OCI-LY7 (cell line): ENCODE results near the gene WDR70. TPM values are rescaled to one million over a fixed set of nuclear protein-coding genes. Genes with fewer than 3 reads are reported as not detected.

ENCODE experiments used
- BruUV-seq: library from RNA; stranded (reverse); fragments of 400-500 nt; replicated peaks from 2 replicates; lab custom pipeline; 2021; lab: Mats Ljungman, UMichigan
- CTCF ChIA-PET: fragments of 300-600 bp; sonication (Branson Sonifier 250); formaldehyde crosslinking; loops from one replicate; lab custom pipeline; 2022; ENCODE audit warnings: antibody characterized with exemption; ENCODE audit not compliant: unreplicated experiment; lab: Charles Lee
- POLR2A ChIA-PET: fragments of 300-600 bp; sonication (Branson Sonifier 250); formaldehyde crosslinking; loops from one replicate; lab custom pipeline; 2022; ENCODE audit warnings: antibody characterized with exemption; lab: Charles Lee
- DNase-seq: peaks from one replicate; pipeline ENCODE4 v3.0.0-alpha.2; 2015; ENCODE audit warnings: low spot score
- H2AFZ ChIP-seq: fragments of 200-600 bp; sonication (generic), shearing (Covaris generic); 2 replicates; pipeline ENCODE4 v1.6.1; 2014; ENCODE audit warnings: mild to moderate bottlenecking, antibody characterized with exemption, low read length, moderate library complexity
- H3K27ac ChIP-seq: fragments of 200-600 bp; sonication (generic); 2 replicates; pipeline ENCODE4 v1.5.1; 2014; ENCODE audit warnings: mixed run types, low read depth, mild to moderate bottlenecking, moderate library complexity, low read length, inconsistent platforms; ENCODE audit not compliant: poor library complexity, severe bottlenecking
- H3K36me3 ChIP-seq: fragments of 200-600 bp; sonication (generic); 2 replicates; pipeline ENCODE4 v1.6.1; 2014; ENCODE audit warnings: mild to moderate bottlenecking, antibody characterized with exemption, low read length, moderate library complexity, mixed read lengths; ENCODE audit not compliant: insufficient read depth
- H3K4me1 ChIP-seq: fragments of 200-600 bp; sonication (generic); 2 replicates; pipeline ENCODE4 v1.5.1; 2014; ENCODE audit warnings: mild to moderate bottlenecking, low read length; ENCODE audit not compliant: insufficient read depth, poor library complexity, severe bottlenecking
- H3K4me2 ChIP-seq: fragments of 200-600 bp; sonication (generic); 2 replicates; pipeline ENCODE4 v1.6.1; 2014; ENCODE audit warnings: mild to moderate bottlenecking, low read length
- H3K4me3 ChIP-seq: fragments of 200-600 bp; sonication (generic); 2 replicates; pipeline ENCODE4 v1.5.1; 2014; ENCODE audit warnings: mild to moderate bottlenecking, low read depth, low read length; ENCODE audit not compliant: poor library complexity, severe bottlenecking
- H3K79me2 ChIP-seq: fragments of 200-600 bp; sonication (generic); 2 replicates; pipeline ENCODE4 v1.6.1; 2016; ENCODE audit warnings: low read depth, mild to moderate bottlenecking, low read length, moderate library complexity, mixed read lengths; ENCODE audit not compliant: insufficient read depth
- H3K9me2 ChIP-seq: fragments of 200-600 bp; sonication (generic); 2 replicates; pipeline ENCODE4 v1.6.1; 2016; ENCODE audit warnings: mild to moderate bottlenecking, low read length, mixed read lengths; ENCODE audit not compliant: insufficient read depth
- H3K9me3 ChIP-seq: fragments of 200-600 bp; sonication (generic); 2 replicates; pipeline ENCODE4 v1.6.1; 2014; ENCODE audit warnings: mild to moderate bottlenecking, mixed run types, low read length, mixed read lengths
- H4K20me1 ChIP-seq: fragments of 200-600 bp; sonication (generic); 2 replicates; pipeline ENCODE4 v1.6.1; 2014; ENCODE audit warnings: mild to moderate bottlenecking, antibody characterized with exemption, low read length, moderate library complexity, mixed read lengths; ENCODE audit not compliant: insufficient read depth
- EZH2phosphoT487 ChIP-seq: fragments of 200-600 bp; sonication (generic); IDR thresholded peaks from 2 replicates; pipeline ENCODE4 v1.6.1; 2018; ENCODE audit warnings: low read depth, borderline replicate concordance, mild to moderate bottlenecking, mixed run types, antibody characterized with exemption, low read length, moderate library complexity, mixed read lengths
- intact Hi-C: fragments of 100-400 bp; cut with micrococcal nuclease; formaldehyde crosslinking; loops from one replicate; pipeline ENCODE4 v1.10.0; 2022; ENCODE audit not compliant: unreplicated experiment
- total RNA-seq, 2 experiments: library from RNA; depleted of rRNA in 1 of 2; stranded (reverse); fragments of >200 nt in 1 of 2; shearing (Covaris generic) in 1 of 2; gene quantifications; 2 replicates each; pipeline ENCODE4 v1.2.3, GENCODE V29; 2014 to 2022
- TF ChIP-seq, protein P1 (sequence below): fragments of 200-600 bp; sonication (generic); conservative IDR thresholded peaks from 2 replicates; pipeline ENCODE4 v1.5.1; 2014; ENCODE audit warnings: mild to moderate bottlenecking, antibody characterized with exemption, low read length, moderate library complexity, mixed read lengths

WDR70 gene
- total RNA-seq, 2 experiments from 2014 or later = 26.2 to 35.4 TPM

DNA sequence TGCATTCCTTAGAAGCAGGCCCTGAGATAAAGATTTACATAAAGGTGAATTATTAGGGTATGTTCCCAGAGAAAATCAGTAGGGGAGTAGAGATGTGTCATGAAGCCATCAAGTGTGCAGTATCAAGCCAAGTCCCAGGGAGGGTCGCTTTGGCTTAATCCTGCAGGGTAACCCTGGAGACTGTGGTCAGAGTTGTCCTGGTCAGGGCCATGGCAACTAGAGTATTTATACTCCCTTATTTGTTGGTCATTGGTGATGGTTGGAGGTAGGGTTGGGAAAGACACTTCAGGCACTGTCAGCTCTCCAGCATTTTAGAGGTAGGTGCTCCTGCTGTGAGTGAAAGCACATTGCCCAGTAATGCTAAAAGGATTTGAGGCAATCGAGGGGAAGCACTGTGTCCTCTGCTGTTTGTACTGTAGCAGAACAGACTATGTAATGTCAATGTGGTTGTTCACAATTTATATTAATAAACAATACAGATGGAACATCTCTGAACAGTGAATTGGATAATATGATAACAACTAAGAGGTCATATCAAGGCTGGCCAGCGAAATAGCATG lies 351.9 kb downstream of the WDR70 start:
- Histone ChIP-seq H2AFZ (no peak overlapping the region), H3K9me2 (no peaks in the 10 kb centered on the region), H3K79me2 (no peaks in the 10 kb centered on the region), H3K27ac (no peak overlapping the region), H3K4me3 (no peak overlapping the region), H3K9me3 (no peaks in the 10 kb centered on the region), H4K20me1 (no peaks in the 10 kb centered on the region), H3K36me3 (peaks cover 9% of the 10 kb centered on the region; the same call in 1 of the 2 replicates), H3K4me1 (no peaks in the 10 kb centered on the region), H3K4me2 (no peak overlapping the region)
- ChIA-PET CTCF (no interaction called here), POLR2A (no interaction called here)
- no peak for DNase-seq
- BruUV-seq = no TSS peak
- intact Hi-C loops = no loop called here
- TF ChIP-seq, protein P1, sequence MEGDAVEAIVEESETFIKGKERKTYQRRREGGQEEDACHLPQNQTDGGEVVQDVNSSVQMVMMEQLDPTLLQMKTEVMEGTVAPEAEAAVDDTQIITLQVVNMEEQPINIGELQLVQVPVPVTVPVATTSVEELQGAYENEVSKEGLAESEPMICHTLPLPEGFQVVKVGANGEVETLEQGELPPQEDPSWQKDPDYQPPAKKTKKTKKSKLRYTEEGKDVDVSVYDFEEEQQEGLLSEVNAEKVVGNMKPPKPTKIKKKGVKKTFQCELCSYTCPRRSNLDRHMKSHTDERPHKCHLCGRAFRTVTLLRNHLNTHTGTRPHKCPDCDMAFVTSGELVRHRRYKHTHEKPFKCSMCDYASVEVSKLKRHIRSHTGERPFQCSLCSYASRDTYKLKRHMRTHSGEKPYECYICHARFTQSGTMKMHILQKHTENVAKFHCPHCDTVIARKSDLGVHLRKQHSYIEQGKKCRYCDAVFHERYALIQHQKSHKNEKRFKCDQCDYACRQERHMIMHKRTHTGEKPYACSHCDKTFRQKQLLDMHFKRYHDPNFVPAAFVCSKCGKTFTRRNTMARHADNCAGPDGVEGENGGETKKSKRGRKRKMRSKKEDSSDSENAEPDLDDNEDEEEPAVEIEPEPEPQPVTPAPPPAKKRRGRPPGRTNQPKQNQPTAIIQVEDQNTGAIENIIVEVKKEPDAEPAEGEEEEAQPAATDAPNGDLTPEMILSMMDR = no peak
- no peak for TF ChIP-seq EZH2phosphoT487

DNA sequence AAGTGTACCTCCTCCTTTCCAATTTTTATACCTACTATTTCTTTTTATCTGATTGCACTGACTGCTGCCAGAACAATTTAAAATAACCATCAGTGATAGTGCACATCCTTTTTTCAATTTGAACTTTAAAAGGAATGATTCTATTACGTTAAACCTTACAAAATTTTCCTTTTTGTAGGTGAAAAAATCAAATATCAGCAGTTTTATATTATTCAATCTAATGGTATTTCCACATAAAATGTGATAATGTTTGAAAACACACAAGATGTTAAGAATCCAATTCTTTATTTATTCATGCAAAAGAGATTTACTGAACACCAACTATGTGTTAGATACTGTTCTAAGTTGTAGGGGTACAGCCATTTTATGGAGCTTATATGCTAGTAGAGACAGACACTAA lies 355.0 kb downstream of the WDR70 start:
- H3K9me2 ChIP-seq = no peaks in the 10 kb centered on the region
- H2AFZ ChIP-seq = no peak overlapping the region
- intact Hi-C loops = no loop called here
- H3K79me2 ChIP-seq = no peaks in the 10 kb centered on the region
- H3K4me2 ChIP-seq = no peak overlapping the region
- no peaks in the 10 kb centered on the region for H3K9me3 ChIP-seq
- no peak overlapping the region for H3K27ac ChIP-seq
- no peak overlapping the region for H3K4me3 ChIP-seq
- H4K20me1 ChIP-seq = no peaks in the 10 kb centered on the region
- ChIA-PET CTCF (no interaction called here), POLR2A (no interaction called here)
- no TSS peak for BruUV-seq
- H3K36me3 ChIP-seq = no peaks in the 10 kb centered on the region
- no peaks in the 10 kb centered on the region for H3K4me1 ChIP-seq
- DNase-seq = no peak
- TF ChIP-seq EZH2phosphoT487 = no peak
- TF ChIP-seq, protein P1 = no peak

GRCh38 chr5:37735649-37736347 lies 356.7 kb downstream of the WDR70 start:
- ChIA-PET CTCF (no interaction called here), POLR2A (interaction anchor here (0.7 to 1.2 kb wide), 2 partner anchors 9 to 11 kb away, joined by 3 read pairs; no protein-coding TSS in a partner anchor)
- Histone ChIP-seq H4K20me1 (no peaks in the 10 kb centered on the region), H3K9me3 (no peaks in the 10 kb centered on the region), H3K4me3 (no peak overlapping the region), H2AFZ (no peak overlapping the region), H3K4me2 (no peak overlapping the region), H3K27ac (no peak overlapping the region), H3K9me2 (no peaks in the 10 kb centered on the region), H3K4me1 (no peaks in the 10 kb centered on the region), H3K36me3 (no peaks in the 10 kb centered on the region), H3K79me2 (no peaks in the 10 kb centered on the region)
- TF ChIP-seq, protein P1 = no peak
- TF ChIP-seq EZH2phosphoT487 = no peak
- no peak for DNase-seq
- intact Hi-C loops = no loop called here
- no TSS peak for BruUV-seq
